ENCODE results near the gene TTC7B.
A peak's percentile ranks its signal among the peaks of the same experiment; 100 is the strongest.

TTC7B gene

GRCh38 chr14:90805662-90806540 lies 10.3 kb downstream of the TTC7B start:
- DNase-seq (ENCODE audit: low read depth, low spot score) = no peak

- DNase-seq (ENCODE audit: low read depth, low spot score) = no peak
Measured at GRCh38 chr14:90805084-90805391, 11.2 kb downstream of the TTC7B start.

GRCh38 chr14:90804292-90805083 lies 11.7 kb downstream of the TTC7B start:
- no peak for DNase-seq (ENCODE audit: low read depth, low spot score)

GRCh38 chr14:90803249-90803648 lies 13.0 kb downstream of the TTC7B start:
- DNase-seq (ENCODE audit: low read depth, low spot score) = no peak

- no peak for DNase-seq (ENCODE audit: low read depth, low spot score)
Measured at GRCh38 chr14:90799420-90799819, 16.8 kb downstream of the TTC7B start.

- no peak for DNase-seq (ENCODE audit: low read depth, low spot score)
Measured at GRCh38 chr14:90797919-90798318, 18.3 kb downstream of the TTC7B start.

- no peak for DNase-seq (ENCODE audit: low read depth, low spot score)
Measured at GRCh38 chr14:90797451-90797850, 18.8 kb downstream of the TTC7B start.

- DNase-seq (ENCODE audit: low read depth, low spot score) = no peak
Measured at GRCh38 chr14:90796329-90796728, 19.9 kb downstream of the TTC7B start.

GRCh38 chr14:90795744-90796143 lies 20.5 kb downstream of the TTC7B start:
- DNase-seq (ENCODE audit: low read depth, low spot score) = peak; percentile 35

- DNase-seq (ENCODE audit: low read depth, low spot score) = no peak
Measured at GRCh38 chr14:90791486-90791885, 24.7 kb downstream of the TTC7B start.

- no peak for DNase-seq (ENCODE audit: low read depth, low spot score)
Measured at GRCh38 chr14:90788031-90788430, 28.2 kb downstream of the TTC7B start.

- DNase-seq (ENCODE audit: low read depth, low spot score) = no peak
Measured at GRCh38 chr14:90785876-90786450, 30.3 kb downstream of the TTC7B start.

GRCh38 chr14:90785471-90785870 lies 30.8 kb downstream of the TTC7B start:
- no peak for DNase-seq (ENCODE audit: low read depth, low spot score)

GRCh38 chr14:90784621-90785270 lies 31.5 kb downstream of the TTC7B start:
- no peak for DNase-seq (ENCODE audit: low read depth, low spot score)

GRCh38 chr14:90783344-90783743 lies 32.9 kb downstream of the TTC7B start:
- no peak for DNase-seq (ENCODE audit: low read depth, low spot score)

GRCh38 chr14:90782892-90783291 lies 33.3 kb downstream of the TTC7B start:
- DNase-seq (ENCODE audit: low read depth, low spot score) = no peak

- no peak for DNase-seq (ENCODE audit: low read depth, low spot score)
Measured at GRCh38 chr14:90781876-90782275, 34.4 kb downstream of the TTC7B start.

GRCh38 chr14:90781344-90781761 lies 34.9 kb downstream of the TTC7B start:
- DNase-seq (ENCODE audit: low read depth, low spot score) = no peak

- DNase-seq (ENCODE audit: low read depth, low spot score) = no peak
Measured at GRCh38 chr14:90780519-90780918, 35.7 kb downstream of the TTC7B start.

- no peak for DNase-seq (ENCODE audit: low read depth, low spot score)
Measured at GRCh38 chr14:90778571-90779255, 37.5 kb downstream of the TTC7B start.

GRCh38 chr14:90777830-90778485 lies 38.3 kb downstream of the TTC7B start:
- DNase-seq (ENCODE audit: low read depth, low spot score) = no peak
